ENCODE results near the gene NPM1. TPM values are rescaled to one million over a fixed set of nuclear protein-coding genes. Genes with fewer than 3 reads are reported as not detected.
A peak's percentile ranks its signal among the peaks of the same experiment; 100 is the strongest.
"Not testable (repeated sequence)": the region's sequence is repeated elsewhere in the genome, so short reads cannot be mapped to it uniquely, and the experiment has no call there.

The NPM1 gene
- total RNA-seq, 1 experiment from 2014 or later: 1,223 TPM

DNA sequence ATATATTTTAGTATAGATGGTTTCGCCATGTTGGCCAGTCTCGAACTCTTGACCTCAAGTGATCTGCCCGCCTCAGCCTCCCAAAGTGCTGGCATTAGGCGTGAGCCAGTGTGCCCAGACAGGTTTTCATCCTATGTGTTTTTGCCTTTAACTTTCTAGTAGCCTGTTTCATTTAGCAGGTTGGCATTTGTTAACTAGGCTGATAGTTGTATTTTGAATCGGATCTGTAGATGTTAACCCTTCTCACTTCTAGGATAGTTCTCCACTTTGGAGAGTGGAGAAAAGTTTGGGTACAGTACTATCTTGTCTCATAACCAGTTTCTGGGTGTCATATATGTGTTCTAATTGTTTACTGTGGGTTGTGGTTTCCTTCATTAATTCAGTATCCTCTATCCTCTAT is 24.5 kb downstream of the NPM1 start:
- DNase-seq (ENCODE audit: low read depth): no peak

- DNase-seq (ENCODE audit: low read depth): no peak
Measured at GRCh38 chr5:171413153-171413910, 25.7 kb downstream of the NPM1 start.

- not testable (repeated sequence) for DNase-seq (ENCODE audit: low read depth)
Measured at GRCh38 chr5:171413993-171414392, 26.3 kb downstream of the NPM1 start.

- DNase-seq (ENCODE audit: low read depth): peak; percentile 42
Measured at GRCh38 chr5:171415115-171415730, 27.6 kb downstream of the NPM1 start.

DNA sequence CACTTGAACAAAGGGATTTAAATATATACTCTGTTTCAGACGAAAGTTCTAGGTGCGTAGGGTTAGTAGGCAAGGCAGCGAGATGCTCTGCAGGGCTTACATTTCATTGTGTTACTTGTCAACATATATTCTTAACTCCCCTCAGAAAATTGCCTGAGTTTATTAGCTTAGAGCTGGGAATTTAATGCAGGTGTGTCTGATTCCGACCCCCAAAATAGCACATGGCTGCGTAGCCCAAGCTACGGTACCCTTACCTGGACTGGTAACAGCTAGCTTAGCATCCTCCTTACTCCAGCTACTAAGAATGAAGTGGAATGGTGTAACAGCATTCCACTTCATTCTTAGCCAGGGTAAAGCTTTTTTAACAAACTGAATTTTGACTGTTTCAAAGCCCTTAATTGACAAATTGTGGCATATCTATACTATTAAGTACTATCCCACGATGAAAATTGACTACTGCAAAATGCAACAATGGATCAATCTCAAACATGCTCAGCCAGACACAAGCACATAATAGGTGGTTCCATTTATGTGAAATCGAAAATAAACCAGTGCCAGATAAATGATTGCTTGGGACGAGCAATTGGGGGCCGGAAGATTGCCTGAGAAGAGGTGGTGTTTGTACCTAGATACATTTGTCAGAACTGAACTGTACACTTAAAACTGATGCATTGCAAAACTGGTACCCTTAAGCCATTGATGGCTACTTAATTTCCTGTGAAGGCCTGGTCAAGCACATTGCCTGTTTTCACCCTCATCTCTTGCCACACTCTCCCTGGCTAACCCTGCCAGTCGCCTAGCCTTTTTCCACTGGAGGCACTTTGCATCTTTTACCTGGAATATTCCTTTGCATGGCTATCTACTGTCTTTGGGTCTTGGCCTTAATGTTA is 28.8 kb downstream of the NPM1 start:
- no peak for DNase-seq (ENCODE audit: low read depth)

DNA sequence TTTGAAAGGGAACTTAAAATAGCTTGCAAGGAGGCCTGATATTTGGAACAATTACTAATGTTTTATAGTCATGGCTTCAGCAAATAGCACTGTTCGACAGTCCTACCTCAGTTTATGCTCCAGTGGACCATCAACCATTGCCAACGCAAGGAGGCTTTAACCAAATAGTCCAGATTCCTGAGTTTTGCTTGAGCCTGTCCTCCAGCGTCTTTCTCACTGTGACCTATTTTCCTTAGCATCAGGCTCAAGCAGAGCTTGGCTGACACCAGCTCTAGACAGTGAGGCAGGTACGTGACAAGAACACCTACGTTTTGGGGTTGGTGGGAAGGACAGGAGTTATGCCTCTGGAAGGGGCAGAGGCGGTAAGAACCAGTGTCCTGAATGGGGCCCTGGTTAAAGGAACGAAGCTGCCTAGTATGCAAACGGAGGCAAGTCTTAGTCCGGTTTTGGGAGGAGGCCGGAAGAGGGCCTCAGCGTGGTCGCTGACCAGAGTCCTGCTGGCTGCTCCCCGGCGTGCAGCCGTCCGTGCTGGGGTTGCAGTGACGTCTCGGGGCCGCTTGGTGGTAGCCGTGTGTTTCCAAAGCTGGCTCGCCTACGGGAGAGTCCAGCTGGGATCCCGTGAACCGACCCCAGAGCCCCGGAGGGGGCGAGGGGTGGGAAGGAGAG is 30.8 kb downstream of the NPM1 start:
- peak; percentile 73 for DNase-seq (ENCODE audit: low read depth)

GRCh38 chr5:171418982-171419687 is 31.5 kb downstream of the NPM1 start, which contains the start of gene FGF18:
FGF18 (plus strand) TSS chr5:171419647; CDS start chr5:171420200, 553 bp downstream.
- peak; percentile 67 for DNase-seq (ENCODE audit: low read depth)

- peak; percentile 16 for DNase-seq (ENCODE audit: low read depth)
Measured at GRCh38 chr5:171419688-171420430, 32.2 kb downstream of the NPM1 start.

DNA sequence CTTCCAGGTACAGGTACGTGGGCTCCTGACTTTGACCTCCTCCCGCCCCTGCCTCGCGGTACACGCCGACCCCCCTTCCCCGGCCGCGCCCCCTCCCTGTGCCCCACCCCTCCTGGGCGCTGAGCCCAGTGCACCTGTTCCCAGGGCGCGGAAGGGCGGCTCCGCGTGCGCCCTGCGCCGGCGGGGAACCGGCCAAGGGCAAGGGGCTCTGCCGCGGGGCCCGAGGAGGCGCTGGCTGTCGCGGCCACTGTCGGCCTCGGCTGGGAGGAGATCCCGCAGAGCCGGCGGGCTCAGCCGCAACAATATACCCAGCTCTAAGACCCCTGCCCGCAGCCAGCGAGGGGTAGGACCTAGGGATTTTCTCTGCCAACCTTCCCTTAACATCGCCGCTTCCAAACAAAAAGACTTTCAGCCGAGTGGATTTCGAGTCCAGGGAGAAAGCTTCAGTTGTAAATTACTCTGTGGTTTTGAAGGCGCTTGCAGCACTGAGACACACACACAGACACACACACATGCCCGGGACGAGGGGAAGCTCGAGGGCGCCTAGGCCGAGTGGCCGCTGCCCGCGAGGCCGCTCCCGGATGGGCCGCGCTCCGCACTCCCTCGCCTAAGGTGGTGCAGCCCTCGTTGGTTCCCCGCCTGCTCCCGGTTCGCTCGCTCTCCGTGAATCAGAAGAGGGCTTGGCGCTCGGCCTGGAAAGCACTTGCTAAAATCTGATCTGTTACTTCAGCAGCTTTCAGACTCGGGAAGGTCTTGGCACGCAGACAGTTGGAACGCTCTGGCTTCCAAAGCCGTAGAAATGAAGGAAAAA is 33.0 kb downstream of the NPM1 start:
- DNase-seq (ENCODE audit: low read depth): peak; percentile 52

DNA sequence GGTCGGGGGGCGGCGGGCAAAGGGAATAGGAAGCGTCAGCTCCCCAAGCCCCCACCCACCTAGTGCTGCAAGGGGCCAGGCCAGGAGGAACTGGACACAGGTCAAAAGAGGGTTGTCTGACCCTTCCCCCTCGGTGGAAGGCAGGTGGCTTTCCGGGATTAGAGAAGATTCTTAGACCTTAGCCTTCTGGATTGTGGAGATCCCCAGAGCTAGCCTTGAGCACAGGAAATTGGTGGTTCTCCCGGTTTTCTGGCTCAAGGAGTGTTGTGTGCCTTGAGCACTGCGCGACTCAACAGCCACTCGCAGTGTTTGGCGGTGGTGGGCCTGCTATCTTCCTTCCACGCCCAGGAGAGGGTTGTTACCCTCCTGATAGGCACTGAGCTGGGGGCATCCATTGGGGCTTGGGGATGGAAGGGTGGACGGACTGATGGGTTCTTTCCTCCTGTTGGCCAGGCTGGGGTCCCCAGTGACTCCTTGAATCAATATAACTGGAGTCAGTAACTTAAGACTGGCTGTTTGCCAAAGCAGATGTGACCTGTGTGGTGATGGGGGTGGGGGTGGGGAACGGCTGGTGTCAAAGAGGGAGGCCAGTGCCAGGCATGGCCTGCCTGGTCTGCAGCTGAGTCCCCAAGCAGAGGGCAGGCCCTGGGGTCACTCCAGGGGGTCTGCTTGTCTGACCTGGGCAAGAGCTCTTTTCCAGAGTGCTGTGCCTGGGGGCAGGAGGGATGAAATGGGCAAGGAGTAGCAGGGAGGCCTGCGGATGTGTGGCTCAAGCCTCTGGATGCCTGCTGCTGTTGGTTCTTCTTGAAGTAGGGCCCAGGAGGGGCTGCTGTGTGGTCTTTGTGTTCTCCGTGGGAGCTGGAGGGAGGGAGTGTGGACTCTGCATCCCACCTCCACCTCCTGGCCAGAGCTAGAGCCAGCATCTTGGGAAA is 33.9 kb downstream of the NPM1 start:
- no peak for DNase-seq (ENCODE audit: low read depth)

GRCh38 chr5:171422495-171422894 is 34.8 kb downstream of the NPM1 start:
- DNase-seq (ENCODE audit: low read depth): no peak

GRCh38 chr5:171422902-171423663 is 35.4 kb downstream of the NPM1 start:
- DNase-seq (ENCODE audit: low read depth): no peak

DNA sequence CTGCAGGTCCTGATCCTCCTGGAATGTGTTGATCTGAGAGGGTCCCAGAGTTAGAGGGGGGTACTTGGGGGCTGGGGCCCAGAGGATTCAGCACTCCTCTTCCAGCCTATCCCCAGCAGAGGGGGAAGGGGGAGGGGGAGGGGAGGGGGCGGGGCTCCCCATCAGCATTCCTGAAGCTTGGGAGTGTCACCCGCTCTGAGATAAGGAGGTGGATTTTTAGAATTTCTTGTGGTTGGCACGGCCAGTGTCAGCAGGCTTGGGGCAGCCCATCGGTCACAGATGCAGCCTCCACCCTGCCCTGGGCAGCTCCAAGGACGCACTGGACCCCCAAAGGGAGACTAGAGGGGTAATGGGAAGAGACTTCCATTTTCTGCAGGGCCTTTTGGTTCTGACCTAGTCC is 37.1 kb downstream of the NPM1 start:
- no peak for DNase-seq (ENCODE audit: low read depth)

GRCh38 chr5:171425596-171426244 is 38.1 kb downstream of the NPM1 start:
- no peak for DNase-seq (ENCODE audit: low read depth)

GRCh38 chr5:171426266-171426665 is 38.6 kb downstream of the NPM1 start:
- DNase-seq (ENCODE audit: low read depth): no peak

DNA sequence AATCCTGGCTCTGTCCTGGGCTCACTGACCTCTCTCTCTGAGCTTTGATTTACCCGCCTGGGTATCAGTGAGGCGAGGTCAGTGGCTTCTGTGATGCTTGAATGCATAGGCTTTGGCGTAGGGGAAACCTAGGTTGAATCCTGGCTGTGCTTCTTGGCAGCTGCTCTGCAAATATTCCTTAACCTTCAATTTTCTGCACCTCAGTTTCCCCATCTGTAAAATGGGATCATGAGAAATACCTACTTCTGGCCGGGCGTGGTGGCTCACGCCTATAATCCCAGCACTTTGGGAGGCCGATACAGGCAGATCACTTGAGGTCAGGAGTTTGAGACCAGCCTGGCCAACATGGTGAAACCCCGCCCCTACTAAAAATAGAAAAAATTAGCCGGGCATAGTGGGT is 39.0 kb downstream of the NPM1 start:
- no peak for DNase-seq (ENCODE audit: low read depth)

Data from M059J (cell line).